GM12801 (cell line): ENCODE results near the gene UBAP1.

Source experiments
- TF ChIP-seq, protein P1 (sequence below): IDR thresholded peaks from one replicate; pipeline ENCODE4 v1.5.1; 2011; ENCODE audit warnings: control low read depth; ENCODE audit not compliant: insufficient read length; ENCODE audit errors: extremely low read depth

Gene UBAP1

DNA sequence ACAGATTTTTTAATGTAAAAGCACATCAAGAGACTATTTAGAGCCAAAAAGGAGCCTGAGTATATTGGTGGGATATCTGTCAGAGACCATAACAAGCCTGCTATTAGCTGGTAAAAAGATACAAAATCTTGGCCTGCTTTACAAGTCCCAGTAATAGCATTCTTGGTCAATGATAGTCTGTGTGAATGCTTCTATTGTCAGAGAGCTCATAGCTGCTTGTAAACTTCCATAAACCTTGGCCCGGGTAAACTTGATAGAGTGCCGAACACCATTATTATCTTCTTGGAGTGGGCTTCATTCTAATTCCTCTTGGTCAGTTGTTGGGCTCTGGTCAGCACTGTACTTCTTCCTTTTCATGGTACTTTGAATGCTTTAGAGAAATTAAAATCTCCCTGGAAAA lies 64.0 kb downstream of the UBAP1 start:
- TF ChIP-seq, protein P1, sequence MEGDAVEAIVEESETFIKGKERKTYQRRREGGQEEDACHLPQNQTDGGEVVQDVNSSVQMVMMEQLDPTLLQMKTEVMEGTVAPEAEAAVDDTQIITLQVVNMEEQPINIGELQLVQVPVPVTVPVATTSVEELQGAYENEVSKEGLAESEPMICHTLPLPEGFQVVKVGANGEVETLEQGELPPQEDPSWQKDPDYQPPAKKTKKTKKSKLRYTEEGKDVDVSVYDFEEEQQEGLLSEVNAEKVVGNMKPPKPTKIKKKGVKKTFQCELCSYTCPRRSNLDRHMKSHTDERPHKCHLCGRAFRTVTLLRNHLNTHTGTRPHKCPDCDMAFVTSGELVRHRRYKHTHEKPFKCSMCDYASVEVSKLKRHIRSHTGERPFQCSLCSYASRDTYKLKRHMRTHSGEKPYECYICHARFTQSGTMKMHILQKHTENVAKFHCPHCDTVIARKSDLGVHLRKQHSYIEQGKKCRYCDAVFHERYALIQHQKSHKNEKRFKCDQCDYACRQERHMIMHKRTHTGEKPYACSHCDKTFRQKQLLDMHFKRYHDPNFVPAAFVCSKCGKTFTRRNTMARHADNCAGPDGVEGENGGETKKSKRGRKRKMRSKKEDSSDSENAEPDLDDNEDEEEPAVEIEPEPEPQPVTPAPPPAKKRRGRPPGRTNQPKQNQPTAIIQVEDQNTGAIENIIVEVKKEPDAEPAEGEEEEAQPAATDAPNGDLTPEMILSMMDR: no peak

GRCh38 chr9:34246453-34246852 lies 67.6 kb downstream of the UBAP1 start:
- TF ChIP-seq, protein P1: no peak

DNA sequence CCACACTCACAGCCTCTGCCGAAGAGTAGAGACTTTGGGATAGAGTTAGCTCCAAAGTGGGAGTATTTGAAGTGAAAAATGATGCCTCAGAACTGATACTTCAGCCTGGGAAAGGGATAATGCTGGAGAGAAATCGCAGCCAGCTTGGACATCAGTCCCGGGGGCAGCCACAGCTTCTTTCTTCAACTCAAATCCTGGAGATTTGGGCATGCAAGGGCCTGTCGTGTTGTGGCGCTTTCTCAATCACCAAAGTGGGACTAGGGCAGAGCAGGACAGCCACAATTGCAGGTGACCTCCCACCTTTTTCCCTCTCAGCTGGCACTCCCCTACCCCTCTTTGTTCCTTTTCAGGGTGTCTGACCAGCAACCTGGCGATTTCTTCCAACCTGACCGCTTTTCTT lies 70.4 kb downstream of the UBAP1 start:
- TF ChIP-seq, protein P1: no peak

- TF ChIP-seq, protein P1: no peak
These were observed 71.9 kb downstream of the UBAP1 start for GRCh38 chr9:34250721-34251120.

GRCh38 chr9:34252016-34252415 lies 73.2 kb downstream of the UBAP1 start:
- TF ChIP-seq, protein P1: no peak

DNA sequence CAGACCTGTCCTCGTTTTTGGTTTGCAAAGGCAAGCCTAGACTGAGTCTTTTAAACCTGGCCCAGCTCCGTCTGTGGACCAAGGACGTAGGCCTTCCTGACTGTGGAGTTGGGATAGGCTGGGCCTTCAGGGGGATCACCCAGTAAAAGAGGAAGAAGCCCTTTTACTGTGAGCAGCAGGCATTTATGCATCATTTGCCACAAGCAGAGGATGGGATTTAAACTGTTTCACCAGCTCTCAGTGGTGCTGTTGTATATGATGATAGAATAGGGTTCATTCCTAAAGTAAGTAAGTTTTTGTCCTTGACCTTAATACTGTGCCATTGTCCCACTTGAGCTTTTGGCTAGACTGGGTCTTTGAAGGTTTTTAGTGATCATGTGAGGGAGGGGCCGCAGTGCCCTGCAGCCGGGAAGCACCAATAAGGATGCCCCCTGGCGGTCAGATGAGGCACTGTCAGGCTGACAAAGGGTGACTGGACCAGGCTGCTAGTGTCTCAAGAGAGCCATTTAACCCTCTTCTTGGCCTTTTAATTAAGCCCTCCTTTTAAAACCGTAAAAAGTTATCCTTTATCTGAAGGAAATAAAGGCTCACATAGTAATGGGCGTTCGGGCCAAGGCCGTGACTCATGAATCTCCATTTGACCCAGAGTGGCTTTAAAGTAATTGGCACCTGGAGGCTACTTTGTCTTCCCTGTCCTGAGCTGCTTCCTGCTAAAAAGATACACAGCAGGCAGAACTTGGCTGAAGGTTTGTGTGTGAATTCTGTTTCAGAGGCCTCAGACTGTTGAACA lies 74.0 kb downstream of the UBAP1 start:
- TF ChIP-seq, protein P1: no peak

- TF ChIP-seq, protein P1: no peak
These were observed 74.6 kb downstream of the UBAP1 start for GRCh38 chr9:34253460-34253837.
